NCI-H1436 (cell line): Measurements from ENCODE around the gene MYO18A.

Experiments used
- DNase-seq: peaks from one replicate; lab custom pipeline; 2025; lab: John Stamatoyannopoulos, UW

The MYO18A gene

DNA sequence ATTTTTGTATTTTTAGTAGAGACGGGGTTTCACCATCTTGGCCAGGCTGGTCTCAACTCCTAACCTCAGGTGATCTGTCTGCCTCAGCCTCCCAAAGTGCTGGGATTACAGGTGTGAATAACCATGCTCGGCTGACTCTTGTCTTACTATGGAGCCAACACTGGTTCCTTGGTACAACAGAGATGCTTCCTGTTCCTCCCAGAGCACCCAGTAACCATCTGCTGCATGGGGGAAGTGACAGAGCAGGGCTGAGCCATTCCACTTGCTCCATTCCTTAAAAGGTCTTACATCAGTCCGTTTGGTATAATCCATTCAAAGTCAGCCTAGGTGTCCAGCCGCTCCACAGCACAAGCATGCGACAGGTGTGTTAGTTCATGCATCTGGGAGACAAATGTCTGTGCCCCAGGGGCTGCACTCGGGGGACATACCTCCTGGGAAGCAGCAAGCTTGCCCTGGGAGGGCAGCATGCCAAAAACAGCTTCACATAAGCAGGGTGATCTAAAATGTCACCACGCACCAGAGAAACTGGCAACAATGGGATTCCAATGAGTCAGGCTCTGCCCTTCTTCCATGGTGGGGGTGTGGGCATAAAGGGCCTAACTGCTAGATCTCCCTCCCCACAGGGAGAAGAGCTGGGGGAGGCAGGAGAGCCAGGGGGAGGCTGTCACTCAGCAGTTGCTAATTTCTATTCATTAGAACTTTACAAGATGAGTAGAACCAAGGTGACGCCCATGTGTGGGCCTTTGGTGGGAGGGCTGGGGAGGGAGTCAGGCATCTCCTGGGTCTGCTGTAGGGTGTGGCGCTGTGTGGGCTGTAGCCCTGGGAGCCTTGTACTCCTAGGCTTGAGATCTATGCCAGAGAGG is 101.8 kb downstream of the MYO18A start:
- no peak for DNase-seq

DNA sequence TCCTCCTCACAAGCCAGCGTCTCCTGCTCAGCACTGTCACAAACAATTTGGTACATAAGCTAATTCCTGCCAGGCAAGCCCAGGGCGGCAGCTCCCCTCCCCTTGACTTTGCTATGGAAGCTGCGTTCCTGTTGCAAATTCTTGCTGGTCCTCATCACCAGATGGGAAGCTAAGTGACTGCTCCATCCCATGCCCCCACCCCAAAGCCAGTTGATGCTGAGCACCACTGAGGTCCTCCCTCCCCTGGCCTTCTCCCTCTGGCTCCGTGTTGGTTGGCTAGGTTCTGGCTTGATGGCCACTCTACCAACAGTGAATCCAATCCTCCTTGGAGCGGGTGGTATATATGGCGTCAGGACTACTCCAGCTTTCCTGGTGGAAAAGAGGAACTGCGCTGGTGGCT is 102.9 kb downstream of the MYO18A start:
- no peak for DNase-seq

GRCh38 chr17:29076722-29077121 is 103.5 kb downstream of the MYO18A start:
- no peak for DNase-seq

- no peak for DNase-seq
These were observed 104.1 kb downstream of the MYO18A start for GRCh38 chr17:29076087-29076486.

GRCh38 chr17:29074488-29074887 is 105.7 kb downstream of the MYO18A start:
- DNase-seq: no peak

DNA sequence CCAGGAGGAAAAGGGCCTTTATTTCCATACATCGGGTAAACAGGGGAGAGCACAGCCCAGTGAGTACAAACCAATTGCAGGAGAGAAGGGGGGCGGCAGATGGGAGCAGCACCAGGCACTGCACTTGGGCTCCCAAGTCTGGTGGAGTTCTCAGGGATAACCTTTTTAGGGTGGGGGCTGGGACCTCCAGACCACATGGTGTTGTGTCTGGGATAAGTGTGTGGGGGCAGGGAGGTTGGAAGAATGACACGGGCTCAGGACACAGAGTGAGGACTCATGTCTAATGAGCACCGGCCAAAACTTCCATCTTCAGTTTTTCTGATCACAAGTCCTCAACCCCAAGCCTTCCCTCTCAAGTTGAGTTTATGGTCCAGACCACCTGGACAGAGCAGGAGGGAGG is 106.7 kb downstream of the MYO18A start:
- DNase-seq: no peak

DNA sequence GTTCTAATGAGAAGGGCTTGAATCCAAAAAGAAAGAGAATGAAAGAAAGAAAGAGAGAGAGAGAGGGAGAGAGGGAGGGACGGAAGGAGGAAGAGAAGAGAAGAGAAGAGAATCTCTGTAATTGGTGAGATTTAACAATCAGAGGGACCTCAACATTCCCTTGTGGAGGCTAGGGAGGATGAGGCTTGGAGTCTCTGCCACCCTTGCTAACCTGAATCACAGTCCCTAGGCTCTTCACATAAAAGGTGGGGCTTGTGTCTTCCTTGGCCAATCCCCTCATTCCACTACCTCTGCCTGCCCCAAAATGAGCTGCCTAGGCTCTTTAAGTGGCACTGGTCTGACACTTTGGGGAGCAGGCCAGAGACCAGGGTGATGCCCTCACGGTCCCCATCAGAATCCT is 107.2 kb downstream of the MYO18A start:
- no peak for DNase-seq

DNA sequence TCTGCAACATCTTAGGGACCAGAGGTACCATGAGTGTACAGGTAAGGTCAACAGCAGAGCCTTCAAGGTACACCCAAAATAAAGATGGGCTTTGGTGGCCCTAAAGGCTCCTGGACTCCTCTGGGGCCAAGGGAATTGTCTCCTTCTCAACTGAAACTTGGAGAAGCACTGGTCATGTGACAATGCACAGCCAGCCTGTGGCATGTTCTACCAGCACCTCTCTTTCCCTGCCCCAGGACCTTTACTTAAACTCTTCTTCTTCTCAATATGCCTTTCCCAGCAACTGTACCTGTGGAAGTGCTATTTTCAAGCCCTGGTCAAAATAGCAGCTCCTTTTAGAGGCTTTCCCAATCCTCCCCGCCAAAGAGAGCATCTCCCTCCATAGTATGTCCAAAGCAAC is 108.9 kb downstream of the MYO18A start:
- DNase-seq: no peak

- DNase-seq: peak; percentile 39
These were observed 109.4 kb downstream of the MYO18A start for GRCh38 chr17:29070781-29071180.

DNA sequence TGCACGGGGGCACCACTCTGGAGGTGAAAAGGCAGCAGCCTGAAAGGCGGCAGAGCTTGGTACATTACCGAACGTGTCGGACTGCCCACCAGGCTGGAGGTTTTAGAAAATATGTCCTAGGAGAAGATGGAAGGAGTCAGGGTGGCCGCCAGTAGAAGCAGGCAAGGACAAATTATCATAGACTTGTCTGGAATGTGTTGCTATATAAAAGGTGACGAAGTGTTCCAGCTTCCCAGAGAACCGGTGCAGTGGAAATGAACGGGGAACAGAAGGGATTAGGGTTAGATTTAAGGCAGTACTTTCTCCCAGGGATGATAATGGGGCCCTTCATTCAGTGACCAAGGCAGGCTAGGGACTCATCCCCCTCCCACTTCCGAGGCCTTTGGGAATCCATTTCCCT is 109.9 kb downstream of the MYO18A start:
- no peak for DNase-seq

GRCh38 chr17:29069526-29070041 is 110.6 kb downstream of the MYO18A start:
- no peak for DNase-seq

- DNase-seq: no peak
These were observed 111.4 kb downstream of the MYO18A start for GRCh38 chr17:29068818-29069217.

GRCh38 chr17:29066606-29067005 is 113.6 kb downstream of the MYO18A start:
- no peak for DNase-seq

DNA sequence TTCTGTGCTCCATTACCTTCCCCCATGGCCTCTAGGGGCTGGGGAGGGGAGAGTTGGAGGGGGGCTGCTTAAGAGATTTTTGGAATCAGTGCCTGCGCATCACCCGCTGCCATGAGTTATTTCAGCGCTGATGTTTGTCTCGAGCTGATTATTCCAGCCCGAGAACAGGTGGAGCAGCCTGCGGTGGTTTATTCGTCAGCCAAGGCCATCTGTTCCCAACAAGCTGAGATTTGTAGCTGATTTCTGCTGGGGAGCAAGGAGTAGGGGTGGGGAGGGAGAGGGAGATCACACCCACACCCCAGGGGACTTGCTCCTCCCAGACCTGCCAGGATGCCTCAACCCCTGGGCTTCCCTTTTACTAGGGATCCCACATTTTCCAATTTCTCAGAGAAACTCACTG is 114.2 kb downstream of the MYO18A start:
- no peak for DNase-seq

DNA sequence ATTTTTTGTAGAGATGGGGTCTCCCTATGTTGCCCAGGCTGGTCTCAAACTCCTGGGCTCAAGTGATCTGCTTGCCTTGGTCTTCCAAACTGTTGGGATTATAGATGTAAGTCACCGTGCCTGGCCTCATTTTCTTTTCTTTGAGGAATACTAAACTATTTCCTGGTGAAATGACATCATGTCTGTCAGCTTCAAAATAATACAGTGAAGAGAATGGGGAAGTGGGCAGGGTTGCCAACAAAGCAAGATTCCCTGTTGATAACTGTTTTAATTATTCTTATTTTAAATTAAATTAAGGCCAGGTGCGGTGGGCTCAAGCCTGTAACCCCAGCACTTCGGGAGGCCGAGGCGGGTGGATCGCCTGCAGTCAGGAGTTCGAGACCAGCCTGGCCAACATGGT is 116.2 kb downstream of the MYO18A start:
- DNase-seq: no peak

- DNase-seq: no peak
These were observed 118.0 kb downstream of the MYO18A start for GRCh38 chr17:29062215-29062614.

DNA sequence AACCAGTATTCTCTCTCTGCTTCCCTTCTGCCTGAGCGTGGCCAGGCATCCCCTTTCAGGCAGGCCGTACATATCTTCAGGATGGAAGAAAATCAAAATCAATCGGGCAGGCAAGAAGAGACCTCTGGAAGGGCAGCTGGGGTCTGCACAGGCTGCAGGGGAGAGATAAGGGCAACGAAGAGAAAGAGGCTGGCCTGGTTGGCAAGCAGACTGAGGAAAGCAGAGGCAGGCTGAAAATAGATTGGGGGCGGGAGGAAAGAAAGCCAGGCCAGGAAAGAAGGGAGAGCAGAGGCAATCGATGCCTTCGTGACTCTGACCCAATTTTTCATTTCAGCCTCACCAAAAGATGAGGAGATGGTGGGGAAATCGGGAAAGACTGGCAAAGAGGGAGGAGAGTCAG is 119.2 kb downstream of the MYO18A start:
- DNase-seq: no peak

- no peak for DNase-seq
These were observed 119.7 kb downstream of the MYO18A start for GRCh38 chr17:29060475-29060874.

DNA sequence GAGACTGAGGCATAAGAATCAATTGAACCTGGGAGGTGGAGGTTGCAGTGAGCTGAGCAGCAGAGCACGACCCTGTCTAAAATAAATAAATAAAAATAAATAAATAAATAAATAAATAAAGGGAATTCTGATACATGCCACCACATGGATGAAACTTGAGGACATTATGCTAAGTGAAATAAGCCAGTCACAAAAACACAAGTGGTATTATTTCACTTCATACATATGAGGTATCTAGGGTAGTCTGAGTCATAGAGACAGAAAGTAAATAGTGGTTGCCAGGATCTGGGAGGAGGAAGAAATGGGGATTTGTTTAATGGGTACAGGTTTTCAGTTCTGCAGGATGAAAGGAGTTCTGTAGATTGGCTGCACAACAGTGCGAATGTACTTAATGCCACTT is 120.9 kb downstream of the MYO18A start:
- DNase-seq: no peak

- no peak for DNase-seq
These were observed 121.8 kb downstream of the MYO18A start for GRCh38 chr17:29058391-29058790.

GRCh38 chr17:29057361-29057760 is 122.8 kb downstream of the MYO18A start:
- no peak for DNase-seq

DNA sequence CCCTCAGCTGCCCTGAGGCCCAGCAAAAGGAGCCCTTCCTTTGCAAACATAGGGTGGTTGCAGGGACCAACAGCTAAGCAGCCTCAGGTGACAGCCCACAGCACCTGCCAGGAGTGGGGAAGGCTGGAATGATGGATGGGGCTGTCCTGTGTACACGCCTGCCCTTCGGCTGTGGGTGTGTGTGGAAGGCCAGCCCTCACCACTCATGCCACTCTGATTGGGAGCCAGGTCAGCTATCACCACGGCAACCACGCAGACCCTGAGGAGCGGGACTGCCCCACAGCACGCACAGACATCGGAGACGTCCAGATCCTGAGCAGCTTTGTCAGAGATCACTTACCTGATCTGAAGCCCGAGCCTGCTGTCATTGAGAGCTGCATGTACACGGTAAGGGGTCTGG is 125.4 kb downstream of the MYO18A start:
- DNase-seq: no peak

DNA sequence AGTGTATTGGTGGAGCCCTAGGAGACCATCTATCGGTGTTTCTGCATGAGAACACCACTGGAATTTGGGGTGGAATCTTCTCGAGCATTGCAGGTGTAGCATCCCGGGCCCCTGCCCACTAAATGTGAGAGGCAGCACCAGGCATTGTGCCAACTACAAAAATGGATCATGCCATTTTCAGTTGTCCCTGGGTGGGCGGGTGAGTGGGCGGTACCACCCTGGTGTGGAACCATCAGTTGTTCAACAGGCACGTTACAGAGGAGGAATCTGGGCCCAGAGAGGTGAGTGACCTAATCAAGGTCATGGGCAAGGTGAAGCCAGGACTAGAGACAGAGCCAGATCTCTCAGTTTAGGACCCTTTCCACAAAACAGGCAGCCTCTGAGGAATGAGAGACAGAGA is 128.5 kb downstream of the MYO18A start:
- DNase-seq: no peak

GRCh38 chr17:29051194-29051593 is 129.0 kb downstream of the MYO18A start:
- DNase-seq: no peak
